ENCODE measurements around the gene GIPC2. TPM values are rescaled to one million over a fixed set of nuclear protein-coding genes. Genes with fewer than 3 reads are reported as not detected.

Gene GIPC2
- total and polyA plus RNA-seq, 2 of the 4 experiments (the other 2 are of a cell fraction): 0.07 to 0.18 TPM

GRCh38 chr1:78003070-78003746 is 42.6 kb upstream of the GIPC2 start:
- Histone ChIP-seq H3K23ac (ENCODE audit: low read depth, low read length) (no peak overlapping the region), H3K4me3 (ENCODE audit: insufficient read depth, low read depth, low read length) (no peak overlapping the region), H4K8ac (ENCODE audit: low read depth in 2 of 2, low read length in 2 of 2) (no peak overlapping the region), H3K4me2 (ENCODE audit: low read depth, low read length) (peak overlapping the region; percentile 73; the same call in 1 of the 2 replicates), H2AK9ac (replicated peaks; ENCODE audit: low read depth, low read length, poor library complexity) (no peak overlapping the region), H3K27ac (ENCODE audit: insufficient read depth, low read length) (peak overlapping the region; percentile 47; the same call in 1 of the 2 replicates), H3K4ac (ENCODE audit: low read depth, low read length) (no peak overlapping the region), H4K5ac (ENCODE audit: low read depth, low read length) (no peak overlapping the region), H2BK5ac (ENCODE audit: low read depth, low read length, poor library complexity, severe bottlenecking) (peak overlapping the region; percentile 100), H2BK120ac (ENCODE audit: low read depth, low read length) (no peak overlapping the region), H3K56ac (ENCODE audit: extremely low read depth, insufficient read depth, low read length) (no peak overlapping the region), H2BK15ac (ENCODE audit: low read depth, low read length) (no peak overlapping the region), H3K27me3 (ENCODE audit: control insufficient read depth, insufficient read depth, low read length) (no peaks in the 10 kb centered on the region), H3K18ac (ENCODE audit: low read depth, low read length) (no peak overlapping the region), H3K9me3 (ENCODE audit: control insufficient read depth, insufficient read depth, low read length) (no peaks in the 10 kb centered on the region), H4K20me1 (ENCODE audit: insufficient read depth, low read length) (no peaks in the 10 kb centered on the region; the same call in 1 of the 2 replicates), H2BK20ac (ENCODE audit: low read depth, low read length) (no peak overlapping the region), H3K9ac (ENCODE audit: low read depth, low read length) (peak overlapping the region; percentile 29; the same call in 1 of the 2 replicates), H2AFZ (replicated peaks; ENCODE audit: low read length, poor library complexity) (no peak overlapping the region), H3K4me1 (ENCODE audit: control insufficient read depth, insufficient read depth, low read length) (peaks cover 2% of the 10 kb centered on the region), H3K36me3 (ENCODE audit: control insufficient read depth, insufficient read depth, low read length) (no peaks in the 10 kb centered on the region), H3K79me1 (ENCODE audit: low read depth in 1 of 2, low read length in 2 of 2) (peaks cover 3 to 13% of the 10 kb centered on the region in 2 experiments; a peak in 3 of 4 replicates), H3K14ac (replicated peaks; ENCODE audit: low read depth, low read length) (no peak overlapping the region), H2AK5ac (ENCODE audit: low read depth, low read length) (no peak overlapping the region), H4K91ac (ENCODE audit: insufficient read depth, low read depth, low read length) (no peak overlapping the region), H3K9me1 (ENCODE audit: insufficient read depth, low read length) (peaks cover 2% of the 10 kb centered on the region; the same call in 1 of the 2 replicates)
- CTCF ChIA-PET: no interaction called here
- no TSS peak for BruUV-seq (replicated peaks)
- DNase-seq (no peak), ATAC-seq (ENCODE audit: low read depth) (no peak)
- TF ChIP-seq MAFK (IDR thresholded peaks at IDR 0.05; ENCODE audit: low read depth, low read length): peak; percentile 98
- TF ChIP-seq NFE2L2 (IDR thresholded peaks at IDR 0.05; ENCODE audit: low read depth, low read length): peak; percentile 90
- no peak for TF ChIP-seq ELK1 (IDR thresholded peaks at IDR 0.05; ENCODE audit: borderline replicate concordance, low read depth, low read length)
- WGBS, 2 experiments (ENCODE audit: extremely low coverage in 2 of 2, insufficient read length in 1 of 2): no CpG with 5 or more reads among the region's 3 CpGs
- POLR2A ChIA-PET (ENCODE audit: unreplicated experiment): interaction anchor here (1.1 kb wide), 1 partner anchor 28 kb away, joined by 3 read pairs; no protein-coding TSS in a partner anchor
- dilution Hi-C loops (cut with HindIII; ENCODE audit: low sequenced_read_pairs, unreplicated experiment): no loop called here
- in situ Hi-C loops (cut with MboI; ENCODE audit: low sequenced_read_pairs): no loop called here
- intact Hi-C loops (cut with micrococcal nuclease): no loop called here

Measured in IMR-90 (cell line).